Bladder microvascular endothelial cell (primary cell): Measurements from ENCODE around the gene TNFRSF1B. TPM values are rescaled to one million over a fixed set of nuclear protein-coding genes. Genes with fewer than 3 reads are reported as not detected.

ENCODE experiments used
- total RNA-seq: library from RNA; depleted of rRNA; stranded (reverse); fragments of >200 nt; gene quantifications from 2 replicates; pipeline ENCODE4 v1.2.3, GENCODE V29; 2014

The TNFRSF1B gene
- 23.9 and 48.1 TPM in 2 replicates for total RNA-seq

DNA sequence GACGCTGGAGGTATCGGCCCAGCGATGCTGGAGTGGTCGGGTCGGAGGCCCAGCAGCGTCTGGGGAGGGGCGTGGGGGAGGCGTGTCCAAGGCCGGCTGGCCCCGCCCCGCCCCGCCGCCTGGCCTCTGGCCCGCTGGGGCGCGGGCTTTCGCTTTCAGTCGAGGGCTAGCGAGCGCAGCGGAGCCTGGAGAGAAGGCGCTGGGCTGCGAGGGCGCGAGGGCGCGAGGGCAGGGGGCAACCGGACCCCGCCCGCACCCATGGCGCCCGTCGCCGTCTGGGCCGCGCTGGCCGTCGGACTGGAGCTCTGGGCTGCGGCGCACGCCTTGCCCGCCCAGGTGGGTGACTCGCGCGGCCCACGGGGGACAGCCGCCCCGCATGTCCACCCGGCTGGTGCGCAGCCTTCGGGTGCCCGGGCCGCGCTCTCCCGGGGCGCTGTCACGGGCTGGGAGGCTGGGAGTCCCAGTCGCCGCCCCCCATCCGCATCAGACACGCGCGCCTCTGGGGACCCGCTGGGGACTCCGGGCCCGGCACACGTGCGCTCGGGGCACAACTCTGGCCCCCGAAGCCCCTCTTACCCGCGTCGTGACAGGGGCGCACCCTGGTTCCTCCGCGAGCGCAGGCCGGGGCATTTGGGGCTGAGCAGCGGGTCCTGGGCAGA is at the start of gene TNFRSF1B:
TSS of gene TNFRSF1B (plus strand) at position 158 of the 659 bp plus-strand sequence. CDS start at position 259, 101 bp downstream.

DNA sequence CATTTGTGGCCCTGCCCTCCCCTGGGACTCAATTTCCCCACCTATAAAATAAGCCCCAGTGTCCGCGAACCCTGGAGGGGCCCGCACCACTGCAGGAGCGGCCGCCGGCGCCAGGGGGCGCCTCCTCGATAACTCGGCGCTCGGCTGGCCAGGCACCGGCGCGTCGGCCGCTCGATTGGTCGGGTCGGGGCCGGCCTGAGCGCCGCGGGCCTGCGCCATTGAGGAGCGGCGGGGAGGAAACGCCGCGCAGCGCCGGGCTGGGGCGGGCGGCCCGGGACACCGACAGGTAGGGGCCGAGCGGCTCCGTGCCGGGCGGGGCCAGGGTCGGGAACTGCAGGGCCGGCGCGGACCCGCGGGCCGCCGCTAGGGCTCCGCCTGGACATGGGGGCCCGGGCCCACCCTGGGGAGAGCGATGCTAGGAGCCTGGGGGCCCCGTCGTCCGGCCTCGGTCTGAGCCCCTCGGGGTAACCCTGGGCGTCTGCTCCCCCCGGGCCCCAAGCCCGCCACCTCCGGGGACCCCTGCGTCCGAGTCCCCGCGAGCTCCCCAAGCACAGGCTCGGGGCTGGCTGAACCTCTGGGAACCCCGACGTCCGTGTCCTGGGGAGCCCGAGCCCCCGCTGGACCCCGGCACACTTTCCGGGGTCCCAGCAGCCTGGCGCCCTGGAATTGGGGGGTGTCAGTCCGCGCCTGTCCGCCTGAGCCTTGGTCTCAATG is 63.2 kb downstream of the TNFRSF1B start, which contains the start of gene VPS13D:
TSS of gene VPS13D (plus strand) at position 196 of the 714 bp plus-strand sequence. CDS start 4,237 bp downstream, outside the sequence.

Other genes starting within 250 kb of the TNFRSF1B start
- 36.1 and 54.6 TPM in 2 replicates for gene KIAA2013, start 240.6 kb upstream of the TNFRSF1B start, total RNA-seq
- 182 and 368 TPM in 2 replicates for gene PLOD1, start 232.3 kb upstream of the TNFRSF1B start, total RNA-seq
- gene MFN2, start 186.5 kb upstream of the TNFRSF1B start, total RNA-seq: 32.7 and 95.7 TPM in 2 replicates
- gene MIIP, start 147.5 kb upstream of the TNFRSF1B start, total RNA-seq: 26.9 and 27.4 TPM in 2 replicates
- 0.13 and 0.65 TPM in 2 replicates for gene TNFRSF8, start 103.7 kb upstream of the TNFRSF1B start, total RNA-seq
- gene VPS13D, start 63.0 kb downstream of the TNFRSF1B start, total RNA-seq: 22.2 and 45.6 TPM in 2 replicates